Astrocyte of the spinal cord (primary cell): ENCODE data around the gene CMYA5.

Source experiments
- DNase-seq: peaks from one replicate; pipeline ENCODE4 v3.0.0; 2011; ENCODE audit warnings: low read depth, low spot score
- H3K4me3 ChIP-seq: 2 replicates; pipeline ENCODE4 v1.5.1; 2011; ENCODE audit warnings: low read depth, mild to moderate bottlenecking, low read length, moderate library complexity
- CTCF ChIP-seq: IDR thresholded peaks from 2 replicates; pipeline ENCODE4 v1.5.1; 2012; ENCODE audit warnings: low read depth, mild to moderate bottlenecking, low read length, inconsistent platforms
- in situ Hi-C: cut with HindIII; loops from 2 replicates; pipeline ENCODE4 v1.10.0; 2017; ENCODE audit warnings: low sequenced_read_pairs

CMYA5 gene

GRCh38 chr5:79712741-79713140, 23.1 kb downstream of the CMYA5 start:
- no peak overlapping the region for H3K4me3 ChIP-seq
- no peak for TF ChIP-seq CTCF
- in situ Hi-C loops = no loop called here
- DNase-seq = no peak

GRCh38 chr5:79713727-79714126, 24.1 kb downstream of the CMYA5 start:
- no peak for DNase-seq
- in situ Hi-C loops = no loop called here
- TF ChIP-seq CTCF = no peak
- H3K4me3 ChIP-seq = no peak overlapping the region

GRCh38 chr5:79716839-79717238, 27.2 kb downstream of the CMYA5 start:
- no peak for TF ChIP-seq CTCF
- DNase-seq = no peak
- in situ Hi-C loops = no loop called here
- H3K4me3 ChIP-seq = no peak overlapping the region

- in situ Hi-C loops = no loop called here
- no peak for DNase-seq
- TF ChIP-seq CTCF = no peak
- no peak overlapping the region for H3K4me3 ChIP-seq
Observed at GRCh38 chr5:79720096-79720495, 30.5 kb downstream of the CMYA5 start.

- DNase-seq = no peak
- H3K4me3 ChIP-seq = no peak overlapping the region
- in situ Hi-C loops = no loop called here
- no peak for TF ChIP-seq CTCF
Observed at GRCh38 chr5:79727451-79728355, 38.1 kb downstream of the CMYA5 start.

- no peak overlapping the region for H3K4me3 ChIP-seq
- in situ Hi-C loops = no loop called here
- no peak for DNase-seq
- TF ChIP-seq CTCF = no peak
Observed at GRCh38 chr5:79728396-79728795, 38.8 kb downstream of the CMYA5 start.
